Motor neuron (in vitro differentiated cells): ENCODE data around the gene RAMACL. TPM values are rescaled to one million over a fixed set of nuclear protein-coding genes. Genes with fewer than 3 reads are reported as not detected.
"Not testable (repeated sequence)": the region's sequence is repeated elsewhere in the genome, so short reads cannot be mapped to it uniquely, and the experiment has no call there.

Experiments used
- ATAC-seq, 8 experiments: fragments of 200-7000 bp; cut with Tn5 transposase; replicated peaks in 6 of 8; 2 replicates each; pipeline ENCODE4 v1.8.0; 2021; ENCODE audit warnings: mild to moderate bottlenecking in 8 of 8, moderate library complexity in 8 of 8
- H3K27ac ChIP-seq, 2 donors: fragments of 250-450 bp; sonication (Bioruptor Pico); 2 replicates each; pipeline ENCODE4 v1.9.0; 2021; ENCODE audit warnings: antibody characterized with exemption in 2 of 2, mild to moderate bottlenecking in 2 of 2, moderate library complexity in 1 of 2
- H3K4me1 ChIP-seq, 2 donors: fragments of 250-450 bp; sonication (Bioruptor Pico); replicated peaks in 1 of 2; 2 replicates each; pipeline ENCODE4 v1.6.1; 2021; ENCODE audit warnings: antibody characterized with exemption in 2 of 2, mild to moderate bottlenecking in 2 of 2, moderate library complexity in 1 of 2
- H3K4me3 ChIP-seq, 5 donors: fragments of 250-450 bp; sonication (Bioruptor Pico); 2 replicates each; pipeline ENCODE4 v1.9.0; 2021; ENCODE audit warnings: antibody characterized with exemption in 5 of 5, mild to moderate bottlenecking in 5 of 5, moderate library complexity in 4 of 5
- WGBS, 10 experiments: fragments of 450-650 bp; shearing (Covaris generic); methylation state at CpG; one replicate each; pipeline ENCODE4 v1.0.0; 2022; 5-methylcytosine and 5-hydroxymethylcytosine counted together
- in situ Hi-C, 9 experiments: fragments of 400-800 bp; cut with MboI; loops; one replicate each; pipeline ENCODE4 v1.15.0; 2021; ENCODE audit warnings: low sequenced_read_pairs in 9 of 9, low pct_unique_long_range_greater_than_20kb in 2 of 9; ENCODE audit not compliant: unreplicated experiment in 9 of 9
- total RNA-seq, 8 experiments: library from RNA; unstranded; fragments of 300-600 nt; gene quantifications; 2 replicates each; pipeline versions ENCODE4 v1.2.3 to v1.2.4, GENCODE V29; 2022

RAMACL gene
- total RNA-seq = 1 to 10 TPM in 4 of 8 experiments, under 1 TPM in 4; 0.50 to 2.7 (median 1.1) TPM

DNA sequence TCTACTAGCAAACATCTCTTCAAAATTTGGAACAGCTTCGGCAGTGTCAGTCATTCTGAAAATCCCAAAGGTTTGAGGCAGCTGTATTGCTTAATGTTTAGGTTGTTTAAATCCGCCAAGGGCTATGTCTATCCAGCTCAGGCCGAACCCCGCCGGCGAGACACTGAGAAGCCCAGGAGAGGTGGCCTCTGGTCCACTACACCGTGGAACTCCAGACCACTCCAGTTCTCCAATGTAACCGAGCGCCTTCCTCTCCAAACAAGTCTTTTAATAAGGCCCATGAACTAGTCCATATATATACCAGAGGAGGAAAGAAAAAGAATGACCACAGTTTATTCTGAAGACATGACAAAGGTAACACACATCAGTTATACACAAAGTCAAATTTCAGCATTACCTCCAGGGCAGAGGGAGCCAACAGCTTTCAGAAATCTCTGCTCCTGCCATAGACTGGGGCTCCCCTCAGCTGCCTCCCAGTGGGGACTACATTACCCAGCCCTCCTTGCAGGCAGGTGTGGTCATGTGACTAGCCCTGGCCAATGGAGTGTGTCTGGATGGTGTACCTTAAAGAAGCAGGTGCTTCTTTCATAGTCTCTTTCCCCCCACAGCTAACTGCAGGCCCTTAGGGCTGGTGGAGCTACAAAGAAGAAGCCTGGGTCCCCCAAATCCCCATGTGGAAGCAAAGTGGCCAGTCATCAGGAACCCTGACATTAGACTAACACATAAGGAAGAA lies at the start of gene RAMACL:
Gene RAMACL, minus strand, starts transcription at position 255 of the 733 bp plus-strand sequence. Its CDS starts 201 bp downstream, at position 54.
- in situ Hi-C loops = no loop called here
- ATAC-seq = peak in 6 of 8 experiments; percentile 35 to 78 (median 70)
- Histone ChIP-seq H3K4me1 (peaks cover 3 to 9% of the 10 kb centered on the region in 2 donors), H3K4me3 (no peak within 1 kb of the TSS), H3K27ac (no peak within 1 kb of the TSS)
- WGBS, 10 experiments = 93 to 100% (median 100%) methylated on average over 1 to 5 of the region's 9 CpGs; no CpG with 5 or more reads in 5 of the 10 experiments

DNA sequence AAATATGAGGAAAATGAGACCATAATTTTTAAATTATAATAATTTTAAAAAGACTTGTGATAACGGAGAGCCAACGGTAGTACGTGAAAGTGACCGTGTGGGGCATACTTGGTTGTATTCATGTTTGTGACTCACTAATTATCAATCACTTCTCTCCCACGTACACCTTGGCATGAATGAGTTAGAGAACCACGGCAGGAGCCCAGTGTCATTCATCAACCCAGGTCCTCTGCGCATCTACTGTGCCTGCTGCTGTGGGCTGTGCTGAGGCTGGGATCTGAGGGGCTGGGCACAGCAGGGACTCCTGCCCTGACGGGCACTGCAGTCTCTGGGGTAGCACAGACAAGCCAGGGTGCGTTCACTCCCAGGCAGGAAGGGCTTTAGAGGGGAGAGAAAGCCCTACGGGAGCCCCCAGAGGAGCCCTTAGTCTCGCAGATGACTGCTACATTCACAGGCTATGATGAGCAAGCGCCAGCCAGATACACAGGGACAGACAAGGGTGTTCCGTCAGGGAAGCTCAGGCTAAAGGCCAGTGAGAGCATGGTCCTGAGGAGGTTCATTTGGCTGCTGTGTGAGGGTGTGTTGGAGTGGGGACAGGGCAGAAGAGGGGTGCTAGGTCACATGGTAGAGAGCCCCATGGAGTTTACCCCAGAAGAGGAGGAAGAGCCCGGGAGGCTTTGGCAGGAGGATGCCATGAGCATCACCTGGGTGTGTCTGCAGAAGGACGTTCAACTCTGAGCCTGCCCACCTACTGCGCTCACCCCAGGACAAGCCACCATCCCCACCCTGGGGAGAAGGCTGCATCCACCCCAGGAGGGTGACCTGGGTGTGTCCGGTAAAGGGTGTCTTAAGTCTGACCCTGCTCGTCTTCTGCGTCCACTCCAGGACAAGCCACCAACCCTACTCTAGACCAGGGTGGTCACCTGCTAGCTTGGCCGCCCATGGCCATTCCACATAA lies 48.8 kb upstream of the RAMACL start:
- WGBS, 10 experiments = 33 to 90% (median 71%) methylated on average over 1 to 13 of the region's 20 CpGs
- no peak overlapping the region for H3K27ac ChIP-seq
- H3K4me1 ChIP-seq = peaks cover 0 to 15% of the 10 kb centered on the region in 2 donors
- no peak overlapping the region for H3K4me3 ChIP-seq
- peak in 5 of 8 experiments; percentile 43 to 80 (median 70) for ATAC-seq
- in situ Hi-C loops = no loop called here

DNA sequence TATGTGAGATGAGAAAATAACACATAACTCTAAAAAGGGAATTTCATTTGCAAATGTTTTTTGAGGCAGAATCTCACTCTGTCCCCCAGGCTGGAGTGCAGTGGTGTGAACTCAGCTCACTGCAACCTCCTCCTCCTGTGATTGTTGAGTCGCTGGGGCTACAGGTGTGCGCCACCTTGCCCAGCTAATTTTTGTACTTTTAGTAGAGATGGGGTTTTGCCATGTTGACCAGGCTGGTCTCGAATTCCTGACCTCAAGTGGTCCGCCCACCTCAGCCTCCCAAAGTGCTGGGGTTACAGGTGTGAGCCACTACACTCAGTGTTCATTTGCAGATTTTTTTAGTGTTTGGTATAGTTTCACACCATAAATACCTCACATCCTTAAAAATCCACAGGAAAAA lies 48.1 kb upstream of the RAMACL start:
- H3K27ac ChIP-seq, H3K4me3 ChIP-seq, ATAC-seq, in situ Hi-C loops: not testable (repeated sequence)
- peaks cover 0 to 15% of the 10 kb centered on the region in 2 donors for H3K4me1 ChIP-seq
- WGBS, 10 experiments = 74 to 96% (median 75%) methylated on average over 2 to 4 of the region's 4 CpGs; no CpG with 5 or more reads in 3 of the 10 experiments

DNA sequence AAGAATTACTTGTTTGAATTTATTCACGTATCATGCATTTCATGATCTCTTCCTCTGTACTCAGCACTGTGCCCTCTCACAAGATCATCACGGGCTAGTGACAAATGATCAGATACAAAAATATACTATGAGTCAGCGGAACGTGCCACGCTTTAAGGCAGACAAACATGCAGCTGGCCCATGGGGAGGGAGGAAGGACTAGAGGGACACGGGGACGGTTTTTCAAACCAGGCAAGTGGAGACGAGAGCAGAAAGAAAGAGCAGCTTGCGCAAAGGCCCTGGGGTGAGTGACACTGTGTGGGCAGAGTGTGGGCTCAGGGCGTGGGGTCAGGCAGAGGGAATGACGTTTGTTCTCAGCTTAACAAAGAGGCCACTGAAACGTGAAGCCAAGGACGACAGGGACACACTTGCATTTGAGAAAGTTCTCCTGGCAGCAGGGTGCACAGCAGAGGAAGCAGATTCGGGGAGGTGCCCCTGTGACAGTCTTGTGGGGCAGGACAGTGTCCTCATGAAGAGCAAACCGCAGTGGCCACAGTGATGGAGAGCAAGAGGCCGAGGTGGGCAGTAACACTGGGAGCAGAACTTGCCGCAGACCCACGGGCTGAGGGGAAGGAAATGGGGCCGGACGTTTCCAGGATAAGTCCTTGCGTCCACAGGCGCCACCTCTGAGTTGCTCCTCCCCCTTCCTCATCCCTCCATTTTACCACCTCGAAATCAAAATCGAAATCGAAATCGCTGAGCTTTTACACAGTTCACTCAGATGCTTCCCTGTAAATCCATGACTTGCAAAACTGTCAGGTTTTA lies 47.5 kb upstream of the RAMACL start:
- peak in 5 of 8 experiments; percentile 41 to 74 (median 62) for ATAC-seq
- in situ Hi-C loops = no loop called here

DNA sequence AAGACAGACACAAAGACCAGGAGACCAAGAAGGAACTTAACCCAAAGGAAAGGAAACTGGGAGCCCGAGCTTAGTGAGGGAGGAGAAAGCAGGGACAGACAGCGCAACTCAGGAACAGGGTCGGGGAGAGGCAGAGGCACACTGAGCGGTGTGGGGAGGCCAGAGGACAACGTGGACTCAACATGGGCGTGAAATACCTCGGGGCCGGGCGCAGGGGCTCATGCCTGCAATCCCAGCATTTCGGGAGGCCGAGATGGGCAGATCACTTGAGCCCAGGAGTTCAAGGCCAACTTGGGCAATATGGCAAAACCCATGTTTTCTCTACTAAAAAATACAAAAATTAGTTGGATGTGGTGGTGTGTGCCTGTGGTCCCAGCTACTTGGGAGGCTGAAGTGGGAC lies 46.3 kb upstream of the RAMACL start:
- Histone ChIP-seq H3K4me3 (no peak overlapping the region), H3K4me1 (peaks cover 3 to 10% of the 10 kb centered on the region in 2 donors), H3K27ac (no peak overlapping the region)
- 76 to 100% (median 94%) methylated on average over 2 to 10 of the region's 11 CpGs; no CpG with 5 or more reads in 2 of the 10 experiments for WGBS, 10 experiments
- in situ Hi-C loops = no loop called here
- ATAC-seq = no peak

More for the DNA sequence above, 47.5 kb upstream of the RAMACL start:
- Histone ChIP-seq H3K4me1 (peaks cover under 1 to 16% of the 10 kb centered on the region in 2 donors), H3K4me3 (no peak overlapping the region), H3K27ac (no peak overlapping the region)
- 43 to 86% (median 80%) methylated on average over 1 to 22 of the region's 26 CpGs for WGBS, 10 experiments

DNA sequence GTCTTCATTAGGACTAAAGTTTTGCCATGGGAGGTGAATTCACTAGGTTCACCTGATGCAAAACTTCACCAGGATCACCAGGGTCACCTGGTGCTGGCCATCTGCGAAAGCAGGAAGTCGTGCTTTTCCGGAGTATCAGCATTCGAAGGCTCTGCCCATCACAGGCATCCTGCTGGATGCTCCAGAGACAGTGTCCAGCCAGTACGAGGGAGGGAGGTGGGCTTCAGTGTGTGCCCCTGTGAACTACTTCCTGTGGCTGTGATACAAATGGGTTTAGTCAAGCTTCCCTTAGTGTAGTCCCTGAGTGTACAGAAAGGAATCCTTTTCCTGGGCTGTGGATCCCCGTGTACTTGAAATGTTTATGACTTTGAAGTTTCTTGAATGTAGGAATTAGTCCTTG lies 44.0 kb upstream of the RAMACL start:
- no peak overlapping the region for H3K27ac ChIP-seq
- no peak for ATAC-seq
- in situ Hi-C loops = no loop called here
- peaks cover 3 to 10% of the 10 kb centered on the region in 2 donors for H3K4me1 ChIP-seq
- WGBS, 10 experiments = 52 to 100% (median 83%) methylated on average over 1 to 5 of the region's 6 CpGs; no CpG with 5 or more reads in 4 of the 10 experiments
- H3K4me3 ChIP-seq = no peak overlapping the region

DNA sequence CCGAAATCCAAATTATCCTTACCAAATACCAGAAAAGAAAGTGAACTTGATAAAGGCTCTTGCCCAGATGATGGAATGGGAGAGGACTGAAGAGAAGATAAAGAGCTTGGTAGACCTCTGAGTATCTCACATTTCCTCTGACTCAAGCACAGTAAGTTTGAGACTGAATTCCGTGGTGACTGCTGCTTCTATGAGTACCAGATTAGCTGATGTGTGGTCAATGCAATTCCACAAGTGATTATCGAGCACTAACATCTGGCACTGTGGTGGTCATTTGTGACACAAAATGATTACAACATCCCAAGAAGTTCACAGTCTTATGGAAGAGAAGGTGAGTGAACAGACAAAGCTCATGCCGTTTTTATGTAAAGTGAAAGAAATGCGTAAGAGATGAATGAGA lies 43.1 kb upstream of the RAMACL start:
- Histone ChIP-seq H3K4me1 (peaks cover 6 to 16% of the 10 kb centered on the region in 2 donors), H3K4me3 (no peak overlapping the region), H3K27ac (no peak overlapping the region)
- 25 to 100% (median 66%) methylated on average over 1 to 5 of the region's 5 CpGs; no CpG with 5 or more reads in 1 of the 10 experiments for WGBS, 10 experiments
- no peak for ATAC-seq
- in situ Hi-C loops = no loop called here

DNA sequence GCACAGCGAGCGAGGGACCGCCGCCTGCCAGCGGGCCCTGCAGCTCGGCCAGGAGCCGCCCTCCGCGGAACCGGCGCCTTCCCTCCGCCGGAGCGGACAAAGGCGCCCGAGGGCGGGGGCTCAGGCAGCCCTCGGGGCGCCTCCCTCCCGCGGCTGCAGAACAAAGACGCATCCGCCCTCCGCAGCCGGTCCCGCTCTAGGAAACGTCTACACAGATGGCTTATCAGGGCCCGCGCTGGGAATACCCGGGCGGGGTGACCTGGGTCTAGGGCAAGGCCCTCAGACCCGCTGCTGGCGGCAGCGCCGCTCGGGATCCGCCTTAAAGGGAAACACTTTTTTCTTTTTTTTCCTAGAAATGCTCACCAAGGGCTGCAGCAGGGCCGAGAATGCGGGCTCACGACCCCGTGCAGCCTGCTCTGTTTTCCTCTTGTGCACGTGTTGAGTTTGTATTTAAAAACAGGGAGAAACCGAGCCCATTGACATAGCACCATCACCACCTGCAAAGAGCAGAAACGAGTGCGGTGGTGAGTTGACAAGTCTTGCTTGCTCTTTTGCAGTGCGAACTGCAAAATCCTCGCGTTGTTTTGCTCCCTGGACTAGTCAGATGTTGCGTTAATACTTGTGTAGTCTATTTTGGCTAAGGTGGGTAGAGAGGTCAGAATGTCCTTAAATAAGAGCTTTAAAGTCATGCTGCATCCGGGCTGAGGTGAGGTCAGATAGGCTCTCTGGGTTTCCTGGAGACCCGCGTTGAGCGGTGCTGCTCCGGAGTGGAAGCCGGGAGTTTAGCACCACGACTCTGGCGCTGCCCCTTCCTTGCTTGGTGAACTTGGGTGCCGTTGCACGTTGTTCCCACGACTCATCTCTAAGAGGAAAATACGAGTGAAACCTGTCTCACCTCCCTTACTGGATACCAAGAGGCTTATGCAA lies 41.7 kb upstream of the RAMACL start:
- Histone ChIP-seq H3K4me3 (peak overlapping the region; percentile 45 to 55 (median 50)), H3K27ac (peak overlapping the region; percentile 80 to 85), H3K4me1 (peaks cover 6 to 16% of the 10 kb centered on the region in 2 donors)
- in situ Hi-C loops = no loop called here
- ATAC-seq = peak; percentile 27 to 39 (median 32)
- WGBS, 10 experiments = 0 to 9% (median 3%) methylated on average over 2 to 35 of the region's 61 CpGs; no CpG with 5 or more reads in 1 of the 10 experiments

DNA sequence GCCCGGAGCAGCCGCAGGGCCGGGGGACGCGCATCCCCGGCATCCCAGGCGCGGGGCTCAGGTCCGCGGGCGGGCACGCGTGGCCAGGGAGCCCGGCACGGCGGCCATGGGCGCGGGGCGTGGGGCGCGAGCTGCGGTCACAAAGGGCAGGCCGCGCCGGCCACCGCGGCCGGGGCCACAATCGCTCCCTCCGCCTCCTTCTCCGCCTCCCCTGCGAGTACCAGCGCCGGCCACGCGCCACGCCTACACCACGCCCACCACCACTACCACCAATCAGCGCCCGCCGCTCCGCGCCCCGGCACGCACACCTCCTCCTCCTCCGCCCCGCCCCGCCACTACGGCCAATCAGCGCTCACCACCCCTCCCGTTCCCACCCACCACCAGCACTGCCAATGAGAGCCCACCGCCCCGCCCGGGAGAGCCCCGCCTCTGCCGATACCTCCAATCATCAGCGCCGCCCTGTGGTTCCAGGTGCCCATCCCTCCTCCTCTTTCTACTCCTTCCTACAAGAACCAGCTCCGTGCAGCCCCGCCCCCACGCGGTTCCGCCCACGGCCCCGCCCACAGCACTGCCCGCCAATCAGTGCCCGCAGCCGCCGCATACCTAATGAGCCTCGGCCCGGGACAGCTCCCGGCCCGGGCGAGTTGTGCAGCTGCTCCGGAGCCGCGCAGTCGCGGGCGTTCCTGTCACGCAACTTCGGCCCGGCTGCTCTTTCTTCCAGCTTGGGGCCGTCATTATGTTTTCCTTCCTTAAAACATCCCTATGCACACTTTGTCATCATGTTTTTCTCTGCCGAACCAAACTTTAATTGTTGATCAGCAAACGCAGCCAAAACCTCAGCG lies 40.8 kb upstream of the RAMACL start, which contains the start of gene RPS6KA2:
Gene RPS6KA2, minus strand, starts transcription at position 219 of the 842 bp plus-strand sequence. CDS start 232 bp downstream, outside the sequence.
- 0% methylated on average over 1 to 11 of the region's 87 CpGs; no CpG with 5 or more reads in 4 of the 10 experiments for WGBS, 10 experiments
- H3K4me3 ChIP-seq = peak within 1 kb of the TSS; percentile 67 to 95 (median 84)
- peak within 1 kb of the TSS; percentile 85 for H3K27ac ChIP-seq
- peak; percentile 78 to 90 (median 86) for ATAC-seq
- peaks cover 6 to 16% of the 10 kb centered on the region in 2 donors for H3K4me1 ChIP-seq
- in situ Hi-C loops = no loop called here

DNA sequence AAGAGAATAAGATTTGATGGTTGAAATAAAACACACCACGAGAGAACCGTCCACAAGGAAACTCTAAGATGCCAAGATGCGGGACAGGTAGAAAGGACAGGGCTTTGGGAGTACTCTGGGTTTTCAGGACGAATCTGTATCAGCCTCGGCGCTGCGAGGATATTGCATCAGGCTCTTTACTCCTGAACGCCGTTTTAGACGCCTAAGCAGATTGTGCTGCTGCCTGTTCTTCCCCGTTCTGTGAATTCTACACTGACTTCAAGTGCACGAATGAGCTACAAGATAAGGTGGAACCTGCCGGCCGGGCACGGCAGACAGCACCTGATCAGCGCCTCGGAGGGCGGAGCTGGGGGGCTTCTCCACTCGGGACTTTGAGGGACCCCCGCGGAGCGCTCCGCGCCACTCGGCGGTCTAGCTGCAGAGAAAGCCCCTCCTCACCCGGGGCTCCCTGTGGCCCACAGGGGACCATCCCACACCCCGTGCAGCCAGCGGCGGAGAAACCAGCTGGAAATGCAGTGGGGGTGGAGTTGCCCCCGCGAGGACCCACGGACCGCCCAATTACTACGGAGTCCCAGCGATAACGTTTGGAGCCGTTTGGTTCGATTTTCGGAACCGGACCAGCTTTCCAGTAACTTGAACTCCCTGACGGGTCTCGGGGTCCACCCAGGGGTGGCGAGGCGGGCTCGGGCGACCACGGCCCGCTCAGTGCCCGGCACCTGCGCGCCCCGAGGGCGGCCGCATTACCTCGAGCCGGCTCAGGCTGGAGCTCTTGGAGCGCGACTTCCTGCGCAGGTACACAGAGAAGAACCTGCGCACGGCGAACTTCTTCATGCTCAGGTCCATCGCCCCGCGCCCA lies 39.9 kb upstream of the RAMACL start:
- Histone ChIP-seq H3K27ac (peak overlapping the region; percentile 72 to 85), H3K4me3 (peak overlapping the region; percentile 67 to 95 (median 84)), H3K4me1 (peaks cover 10 to 20% of the 10 kb centered on the region in 2 donors)
- 0 to 8% (median 4%) methylated on average over 3 to 16 of the region's 66 CpGs; no CpG with 5 or more reads in 4 of the 10 experiments for WGBS, 10 experiments
- in situ Hi-C loops = no loop called here
- ATAC-seq = peak in 4 of 8 experiments; percentile 2 to 29 (median 14)
